Measurements from ENCODE around the gene GMPS.
"Not testable (repeated sequence)": the region's sequence is repeated elsewhere in the genome, so short reads cannot be mapped to it uniquely, and the experiment has no call there.

The GMPS gene

DNA sequence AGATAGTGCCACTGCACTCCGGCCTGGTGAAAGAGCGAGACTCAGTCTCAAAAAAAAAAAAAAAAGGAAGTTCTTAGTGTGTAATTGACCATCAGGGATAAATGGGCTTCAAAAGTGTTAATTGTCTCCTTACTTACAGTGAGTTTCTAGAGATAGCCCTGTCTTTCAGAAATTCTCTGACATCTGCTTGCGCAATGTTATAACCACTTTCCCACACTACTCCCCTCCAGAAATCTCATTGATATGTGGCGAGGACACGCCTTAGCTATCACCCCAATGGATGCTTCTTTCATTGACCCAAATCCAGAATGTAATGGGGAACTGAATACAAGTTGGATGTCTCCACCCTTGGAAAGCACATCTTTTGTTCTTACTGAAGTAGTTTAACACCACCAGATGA, 70.9 kb downstream of the GMPS start:
- DNase-seq (ENCODE audit: low read depth), result no peak

DNA sequence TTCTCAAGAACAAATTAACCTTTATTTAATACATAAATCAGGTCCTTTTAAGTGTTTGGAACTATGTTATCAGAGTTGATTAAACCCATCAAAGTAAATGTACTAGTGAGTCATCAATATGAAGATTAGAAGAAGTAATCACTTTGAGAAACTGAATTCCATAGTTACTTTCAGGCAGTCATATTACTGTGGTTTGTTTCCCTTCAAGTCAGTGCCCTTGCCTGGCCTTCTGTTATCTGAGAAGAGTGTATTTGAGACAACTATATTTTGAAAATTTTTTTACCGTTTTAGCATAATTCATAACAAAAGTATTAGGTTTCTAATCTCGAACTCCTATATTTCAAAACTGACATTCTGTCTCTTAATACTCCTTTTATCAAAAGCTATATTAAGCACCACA, 73.6 kb downstream of the GMPS start:
- no peak for DNase-seq (ENCODE audit: low read depth)

DNA sequence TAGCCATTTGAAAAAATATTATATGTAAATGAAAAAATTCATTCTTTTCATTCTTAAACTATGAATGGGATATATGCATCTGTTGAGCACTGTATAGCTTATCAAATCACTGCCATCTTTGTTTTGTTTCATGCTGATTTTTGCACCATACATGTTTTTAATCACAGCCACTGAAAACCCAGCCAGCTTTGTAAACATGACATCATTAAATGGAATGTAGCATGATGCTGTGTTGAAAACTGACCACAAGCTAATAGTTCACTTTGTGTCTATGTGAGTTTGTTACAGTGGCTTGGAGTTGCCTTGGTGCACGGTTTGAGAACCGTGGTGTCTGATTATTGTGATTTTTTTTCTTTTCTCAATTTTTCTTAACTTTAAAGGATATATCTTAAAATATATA, 75.7 kb downstream of the GMPS start:
- no peak for DNase-seq (ENCODE audit: low read depth)

DNA sequence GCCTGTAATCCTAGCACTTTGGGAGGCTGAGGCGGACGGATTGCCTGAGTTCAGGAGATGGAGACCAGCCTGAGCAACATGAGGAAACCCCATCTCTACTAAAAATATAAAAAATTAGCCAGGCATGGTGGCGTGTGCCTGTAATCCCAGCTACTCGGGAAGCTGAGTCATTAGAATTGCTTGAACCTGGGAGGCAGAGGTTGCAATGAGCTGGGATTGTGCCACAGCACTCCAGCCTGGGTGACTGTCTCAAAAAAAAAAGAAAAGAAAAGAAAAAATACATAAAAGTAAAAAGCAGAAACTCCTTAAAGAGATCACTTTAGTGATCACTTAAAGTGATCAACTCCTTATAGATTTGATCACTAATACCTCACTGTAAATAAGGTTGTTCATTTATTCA, 78.0 kb downstream of the GMPS start:
- DNase-seq (ENCODE audit: low read depth), result no peak

DNA sequence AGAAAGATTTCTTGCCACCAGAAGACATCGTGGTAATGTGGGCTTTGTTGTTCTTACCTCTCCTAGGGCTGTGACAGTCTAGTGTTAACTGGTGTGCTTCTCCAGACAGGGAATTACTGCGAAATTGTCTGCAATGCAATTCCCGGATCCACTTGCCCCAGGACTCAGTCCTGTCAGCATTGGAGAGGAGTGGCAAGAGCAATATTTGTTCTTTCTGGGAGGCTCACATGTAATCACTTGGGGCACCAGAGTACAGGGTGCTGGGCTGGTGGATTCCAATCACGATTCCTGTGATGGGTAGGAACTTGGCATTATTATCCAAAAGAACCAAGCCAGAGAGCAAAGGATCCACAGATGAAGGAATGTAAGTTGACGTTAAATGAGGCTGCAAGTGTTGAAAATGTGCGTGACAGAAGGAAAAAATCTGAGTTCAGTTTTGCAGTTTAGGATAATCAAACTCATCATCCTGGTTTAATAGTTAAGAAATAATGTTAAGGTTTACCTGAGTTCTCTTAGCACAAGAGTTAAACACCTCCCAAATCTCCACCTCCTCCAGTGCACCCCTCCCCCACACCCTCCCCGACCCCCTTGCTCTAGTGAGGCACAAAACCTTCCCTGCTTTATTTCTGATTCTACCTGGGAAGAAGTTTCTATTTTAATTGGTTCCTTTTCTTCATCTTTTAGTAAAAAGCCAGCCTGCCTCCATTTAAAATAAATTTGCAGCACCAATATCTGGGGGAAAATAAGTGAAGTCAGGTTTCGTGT, 79.2 kb downstream of the GMPS start:
- DNase-seq (ENCODE audit: low read depth), result no peak

DNA sequence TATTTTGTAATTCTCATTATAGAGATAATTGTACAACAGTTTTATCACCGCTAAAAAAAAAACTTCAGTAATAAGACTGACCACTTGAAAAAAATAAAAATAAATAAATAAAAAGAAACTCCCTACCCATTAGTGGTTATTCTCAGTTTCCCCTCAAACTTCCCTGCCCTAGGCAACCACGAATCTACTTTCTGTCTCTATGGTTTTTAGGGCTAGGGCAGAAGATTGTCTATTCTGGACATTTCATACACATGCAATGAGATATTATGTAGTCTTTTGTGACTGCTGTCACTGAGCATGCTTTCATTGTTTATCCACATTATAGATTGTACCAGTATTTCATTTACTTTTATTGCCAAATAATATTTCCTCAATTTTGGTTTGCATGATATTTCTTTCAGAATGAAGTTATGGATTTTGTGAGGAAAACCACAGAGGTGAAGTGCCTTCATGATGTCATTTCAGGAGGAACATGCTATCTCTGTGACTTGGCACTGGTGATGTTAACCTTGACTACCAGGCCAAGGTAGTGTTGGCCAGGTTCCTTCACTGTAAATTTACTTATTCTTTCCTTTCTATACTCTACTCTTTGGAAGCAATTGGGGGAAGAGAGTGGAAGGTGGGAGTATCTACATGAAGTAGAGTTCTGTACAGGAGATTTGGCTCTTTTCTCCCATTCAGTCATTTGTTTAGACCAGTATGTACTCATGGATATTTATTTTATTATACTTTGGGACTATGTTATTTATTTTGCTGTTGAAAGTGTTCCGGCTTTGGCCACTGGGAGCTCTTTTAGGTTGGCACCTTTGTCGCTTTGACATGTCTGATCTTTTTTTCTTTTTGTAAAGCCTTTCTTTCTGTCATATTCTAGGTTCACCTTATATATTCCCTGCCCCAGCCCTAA, 86.3 kb downstream of the GMPS start:
- DNase-seq (ENCODE audit: low read depth), result no peak

DNA sequence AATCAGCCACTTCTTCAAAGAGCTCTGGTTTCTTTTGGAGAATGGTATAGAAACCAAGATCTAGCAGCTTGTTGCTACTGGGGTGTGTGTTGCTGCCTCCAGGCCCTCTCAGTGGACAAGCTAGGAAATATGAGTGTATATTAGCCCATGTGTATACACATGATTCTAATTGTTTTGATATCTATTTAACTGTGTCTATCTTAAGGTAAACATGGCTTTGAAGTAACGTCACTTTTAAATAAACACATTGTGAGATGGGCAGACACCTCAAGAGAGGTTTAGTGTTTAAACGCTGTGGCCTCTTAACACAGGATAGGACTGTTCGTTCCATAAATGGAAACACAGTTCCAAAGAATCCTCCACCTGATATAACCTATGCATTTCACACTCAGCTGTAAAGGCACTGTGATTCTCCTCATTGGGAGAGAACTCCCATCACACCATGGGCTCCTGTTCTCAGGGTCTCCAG, 87.0 kb downstream of the GMPS start:
- DNase-seq (ENCODE audit: low read depth), result no peak

DNA sequence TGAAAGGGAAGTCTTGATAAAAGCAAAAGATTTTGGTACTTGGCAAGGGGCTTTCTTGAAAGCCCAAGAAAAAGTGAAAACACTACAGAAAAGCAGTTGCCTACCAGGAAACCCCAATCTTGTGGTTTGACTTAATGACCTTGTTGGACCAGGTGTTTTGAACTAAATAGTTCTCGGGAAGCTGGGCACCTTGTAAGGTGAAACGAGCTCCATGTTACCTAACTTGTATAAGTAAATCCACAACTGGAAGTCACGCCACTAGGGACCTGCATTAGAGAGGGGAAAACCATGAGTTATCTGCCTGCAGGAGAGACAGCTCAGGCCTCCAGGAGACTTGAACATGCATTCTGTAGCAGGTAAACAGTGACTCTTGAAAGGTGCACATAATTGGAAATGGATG, 88.2 kb downstream of the GMPS start:
- no peak for DNase-seq (ENCODE audit: low read depth)

DNA sequence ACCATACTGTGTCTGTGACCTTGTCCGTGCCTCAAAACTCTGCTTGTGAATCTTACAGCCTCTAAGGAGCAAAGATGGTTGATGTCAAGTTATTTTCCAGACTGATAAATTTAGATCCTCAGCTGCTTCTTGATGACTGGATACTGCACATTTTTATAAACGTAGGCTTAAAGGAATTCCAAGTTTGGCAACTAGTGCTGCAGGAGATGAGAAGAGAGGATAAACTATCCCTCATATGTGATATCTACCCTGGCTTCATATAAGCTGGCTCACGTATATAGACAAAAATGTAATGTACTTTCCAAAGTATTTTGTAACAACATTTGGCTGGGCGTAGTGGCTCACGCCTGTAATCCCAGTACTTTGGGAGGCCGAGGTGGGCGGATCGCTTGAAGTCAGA, 89.6 kb downstream of the GMPS start:
- DNase-seq (ENCODE audit: low read depth), result no peak

DNA sequence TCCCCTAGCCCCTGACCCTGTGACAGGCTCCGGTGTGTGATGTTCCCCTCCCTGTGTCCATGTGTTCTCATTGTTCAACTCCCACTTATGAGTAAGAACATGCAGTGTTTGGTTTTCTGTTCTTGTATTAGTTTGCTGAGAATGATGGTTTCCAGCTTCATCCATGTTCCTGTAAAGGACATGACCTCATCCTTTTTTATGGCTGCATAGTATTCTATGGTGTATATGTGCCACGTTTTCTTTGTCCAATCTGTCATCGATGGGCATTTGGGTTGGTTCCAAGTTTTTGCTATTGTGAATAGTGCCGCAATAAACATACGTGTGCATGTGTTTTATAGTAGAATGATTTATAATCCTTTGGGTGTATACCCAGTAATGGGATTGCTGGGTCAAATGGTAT, 90.6 kb downstream of the GMPS start:
- DNase-seq (ENCODE audit: low read depth), result not testable (repeated sequence)

DNA sequence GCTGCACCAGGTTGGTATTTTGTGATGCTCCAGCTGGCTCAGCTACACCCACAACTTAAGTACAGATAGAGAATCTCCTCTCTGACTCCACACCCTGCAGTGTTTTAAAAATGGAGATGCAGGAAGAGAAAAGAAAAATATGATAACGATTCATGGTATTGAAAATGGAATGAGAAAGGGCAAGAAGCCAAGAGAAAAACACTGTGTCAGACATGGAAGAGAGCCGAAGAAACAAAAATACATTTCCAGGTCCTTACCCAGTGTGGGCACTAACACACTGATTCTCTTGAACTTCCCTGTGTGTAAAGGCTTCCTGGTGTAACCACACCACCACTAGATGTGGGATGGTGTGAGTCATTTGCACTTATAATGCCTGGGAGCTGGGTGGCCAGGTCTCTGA, 93.1 kb downstream of the GMPS start:
- DNase-seq (ENCODE audit: low read depth), result no peak

DNA sequence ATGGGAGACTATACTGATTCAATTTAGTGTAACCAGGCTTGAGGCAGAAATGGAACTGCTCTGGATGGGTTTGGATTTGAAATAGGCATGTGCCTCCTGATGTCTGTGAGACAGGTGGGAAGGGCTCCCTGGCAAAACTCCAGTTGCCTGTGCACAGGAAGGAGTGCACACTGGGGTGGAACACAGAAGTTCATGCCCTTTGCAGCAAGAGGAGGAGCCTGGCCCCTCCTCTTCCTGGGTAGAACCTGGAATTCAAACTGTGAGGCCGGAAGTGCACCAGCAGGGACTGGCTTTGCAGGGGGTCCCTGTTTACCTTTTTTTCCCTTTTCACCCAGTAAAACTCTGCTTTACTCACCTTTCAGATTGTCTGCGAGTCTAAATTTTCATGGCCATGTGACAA, 99.9 kb downstream of the GMPS start:
- DNase-seq (ENCODE audit: low read depth), result no peak

DNA sequence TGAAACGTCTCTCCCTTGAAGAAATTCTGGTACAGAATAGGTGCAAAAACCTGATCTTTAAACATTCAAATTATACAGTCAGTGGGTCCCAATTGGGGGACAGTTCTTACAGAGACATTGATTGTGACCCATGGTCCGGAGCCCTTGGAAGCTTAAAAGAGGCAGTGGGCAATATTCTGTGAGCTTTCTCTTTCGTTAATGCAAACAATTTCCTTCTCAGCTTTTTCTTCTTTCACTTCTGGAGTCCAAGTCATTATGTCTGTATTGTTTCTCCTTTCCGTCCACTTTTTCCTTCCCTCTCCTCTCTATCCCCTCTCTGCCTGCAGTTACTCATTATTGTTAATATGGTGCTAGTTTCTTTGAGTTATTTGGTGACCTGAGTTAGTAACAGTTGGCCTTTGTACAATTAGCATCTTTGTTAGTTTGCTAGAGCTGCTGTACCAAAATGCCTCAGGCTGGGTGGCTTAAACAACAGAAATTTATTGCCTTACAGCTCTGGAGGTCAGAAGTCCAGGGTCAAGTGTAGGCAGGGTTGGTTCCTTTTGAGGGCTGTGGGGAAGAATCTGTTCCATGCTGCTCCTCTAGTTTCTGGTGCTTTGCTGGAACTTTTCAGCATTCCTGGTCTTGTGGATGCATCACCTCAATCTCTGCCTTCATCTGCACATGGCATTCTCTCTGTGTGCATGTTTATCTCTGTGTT, 102.6 kb downstream of the GMPS start:
- DNase-seq (ENCODE audit: low read depth), result no peak

DNA sequence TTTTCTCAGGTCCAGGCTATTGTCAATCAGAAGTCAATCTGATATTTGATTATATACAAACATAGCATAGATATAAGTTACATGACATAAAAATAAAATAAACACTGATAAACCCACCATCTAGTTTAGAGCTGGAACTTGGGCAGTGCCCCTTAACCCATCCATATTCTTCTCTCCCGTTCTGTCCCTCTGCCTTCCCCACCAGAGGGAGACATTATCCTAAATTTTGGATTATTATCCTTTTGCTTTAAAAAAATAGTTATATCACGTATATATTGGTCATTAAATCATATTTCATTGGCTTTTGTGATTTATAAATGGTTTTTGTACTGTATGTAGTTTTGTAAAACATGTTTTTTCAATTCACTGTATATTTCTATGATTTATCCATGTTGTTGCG, 107.9 kb downstream of the GMPS start:
- no peak for DNase-seq (ENCODE audit: low read depth)

DNA sequence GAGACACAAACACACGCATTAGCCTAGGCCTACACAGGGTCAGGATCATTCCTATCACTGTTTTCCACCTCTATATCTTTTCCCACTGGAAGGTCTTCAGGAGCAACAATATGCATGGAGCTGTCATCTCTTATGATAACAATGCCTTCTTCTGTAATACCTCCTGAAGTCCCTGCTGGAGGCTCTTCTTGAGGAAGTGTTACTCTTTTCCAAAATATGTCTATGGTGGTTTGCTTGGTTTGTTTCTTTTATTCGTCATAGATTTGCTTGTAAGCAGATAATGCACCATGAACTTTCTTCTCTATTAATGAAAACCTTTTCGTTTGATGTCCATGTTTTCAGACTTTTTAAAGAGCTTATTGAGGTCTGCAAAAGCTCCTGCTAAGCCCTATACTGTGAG, 109.3 kb downstream of the GMPS start:
- DNase-seq (ENCODE audit: low read depth), result no peak

DNA sequence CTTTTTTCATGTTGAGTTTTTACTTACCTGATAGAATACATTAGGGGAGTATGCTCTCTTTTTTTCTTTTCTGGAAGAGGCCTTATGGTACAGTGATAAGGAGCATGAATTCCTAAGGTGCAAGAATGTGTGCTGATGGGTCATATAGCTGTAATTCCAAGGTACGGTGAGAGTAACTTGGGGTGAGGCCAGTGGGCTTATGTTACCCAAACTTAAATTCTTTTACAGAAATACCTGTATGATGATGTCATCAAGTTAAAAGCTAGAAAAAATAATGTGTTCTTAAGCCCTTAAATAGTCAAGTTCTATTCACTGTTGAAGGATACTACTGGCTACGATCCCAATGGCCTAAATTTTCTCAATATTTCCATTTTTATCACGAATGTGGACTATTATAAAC, 111.2 kb downstream of the GMPS start:
- DNase-seq (ENCODE audit: low read depth), result no peak

DNA sequence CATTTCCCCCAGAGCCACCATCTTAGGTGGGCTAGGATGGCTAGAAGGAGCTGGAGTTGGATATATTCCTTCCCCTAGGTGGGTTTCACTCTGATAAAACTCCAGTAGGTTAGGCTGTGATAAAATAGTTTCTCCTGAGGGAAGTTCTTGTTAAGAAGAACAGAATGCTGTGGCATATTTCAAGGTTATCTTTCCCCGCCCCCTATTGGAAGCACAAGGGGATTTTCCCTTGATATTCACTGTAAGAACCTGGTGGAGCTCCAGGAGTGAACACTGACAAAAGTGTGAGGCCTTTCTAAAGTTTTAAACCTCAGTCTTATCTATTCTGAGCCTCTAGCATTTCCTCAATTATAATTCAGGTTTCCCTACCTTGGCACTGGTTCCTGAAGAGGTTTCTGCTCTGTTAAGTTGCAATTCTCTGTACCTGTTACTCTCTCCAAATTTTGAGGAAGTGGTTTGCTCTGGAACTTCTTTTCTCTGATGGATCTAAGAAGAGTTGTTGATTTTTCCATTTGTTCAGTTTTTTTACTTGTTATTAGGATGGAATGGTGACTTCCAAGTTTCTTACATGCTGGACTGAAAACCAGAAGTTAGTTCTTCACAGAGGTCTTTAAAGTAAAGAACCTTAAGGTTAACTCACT, 113.5 kb downstream of the GMPS start:
- no peak for DNase-seq (ENCODE audit: low read depth)

DNA sequence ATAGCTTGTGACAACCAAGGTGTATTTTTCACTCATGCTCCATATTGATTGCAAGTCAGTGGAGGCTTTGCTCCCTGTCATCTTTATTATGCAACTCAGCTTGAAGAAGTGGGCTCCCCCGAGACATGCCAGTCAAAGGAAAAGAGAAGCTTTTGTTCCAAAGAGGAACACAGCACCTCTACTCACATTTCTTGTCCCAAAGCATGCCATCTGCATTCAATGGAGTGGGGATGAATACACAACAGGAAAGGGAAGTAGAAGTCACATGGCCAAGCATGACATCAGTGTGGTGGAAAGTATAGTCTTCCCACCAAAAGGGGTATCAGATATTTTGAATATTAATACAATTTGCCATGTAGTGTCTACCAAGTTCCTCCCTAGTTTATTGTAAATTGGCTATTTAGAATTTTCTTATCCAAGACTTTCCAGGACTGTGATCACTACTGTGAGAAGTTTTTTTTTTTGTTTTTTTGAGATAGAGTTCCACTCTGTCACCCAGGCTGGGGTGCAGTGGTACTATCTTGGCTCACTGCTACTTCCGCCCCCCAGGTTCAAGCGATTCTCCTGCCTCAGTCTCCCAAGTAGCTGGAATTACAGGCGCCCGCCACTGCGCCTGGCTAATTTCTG, 114.5 kb downstream of the GMPS start:
- no peak for DNase-seq (ENCODE audit: low read depth)

DNA sequence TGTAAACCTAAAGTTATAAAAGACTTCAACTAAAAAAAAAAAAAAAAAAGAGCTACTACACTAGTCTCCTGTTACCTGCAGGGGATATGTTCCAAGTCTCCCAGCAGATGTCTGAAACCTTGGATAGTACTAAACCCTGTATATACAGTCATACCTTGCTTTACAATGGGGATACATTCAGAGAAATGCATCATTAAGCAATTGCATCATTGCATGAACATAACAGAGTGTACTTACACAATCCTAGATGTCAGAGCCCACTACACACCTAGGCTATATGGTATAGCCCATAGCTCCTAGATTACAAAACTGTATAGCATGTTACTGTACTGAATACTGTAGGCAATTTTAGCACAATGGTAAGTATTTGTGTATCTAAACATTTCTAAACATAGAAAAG, 119.1 kb downstream of the GMPS start:
- no peak for DNase-seq (ENCODE audit: low read depth)

DNA sequence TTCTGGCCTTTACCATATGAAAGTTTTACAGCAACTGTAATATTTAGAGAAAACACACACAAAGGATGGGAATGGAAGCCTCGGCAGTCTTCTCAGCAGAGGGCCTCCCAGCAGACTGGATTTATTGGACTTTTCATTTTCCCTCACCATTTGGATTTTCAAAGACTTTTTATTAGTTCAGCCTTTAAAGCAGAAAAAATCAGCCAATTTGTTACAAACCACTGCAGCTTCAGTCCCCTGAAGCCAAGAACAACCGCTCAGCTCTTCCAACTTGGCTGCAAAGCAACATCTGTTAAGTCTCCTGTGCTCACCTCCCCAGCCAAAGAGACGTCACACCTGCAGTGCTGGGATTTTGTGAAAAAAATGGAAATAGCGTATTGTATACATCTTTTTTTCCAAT, 120.8 kb downstream of the GMPS start:
- no peak for DNase-seq (ENCODE audit: low read depth)

DNA sequence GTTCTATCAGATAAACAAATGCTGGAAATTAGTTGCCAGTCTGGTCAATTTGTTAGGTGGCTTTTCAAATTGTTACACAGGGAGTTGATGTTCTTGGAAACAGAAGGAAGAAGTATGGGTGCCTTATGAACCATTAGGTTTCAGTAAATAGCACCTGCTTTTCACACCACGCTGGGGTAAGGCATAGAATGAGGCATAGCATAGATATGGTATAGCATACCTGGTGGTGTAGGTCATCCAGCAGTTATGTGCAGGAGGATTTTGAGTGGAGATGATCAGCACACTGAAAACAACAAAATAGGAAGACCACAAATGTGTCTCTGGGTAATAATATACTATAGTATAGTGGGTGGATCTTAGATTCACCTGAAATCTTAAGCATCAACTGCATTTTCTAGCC, 121.4 kb downstream of the GMPS start:
- no peak for DNase-seq (ENCODE audit: low read depth)

All from CMK (cell line).